Effector CD8-positive, alpha-beta T cell (primary cell): ENCODE measurements around the gene PTPRB.

Source experiments
- DNase-seq: peaks from one replicate; lab custom pipeline; 2025; lab: John Stamatoyannopoulos, UW

PTPRB gene

GRCh38 chr12:70643939-70644338, 6.7 kb upstream of the PTPRB start:
- DNase-seq, result no peak

- no peak for DNase-seq
Observed at GRCh38 chr12:70641691-70642090, 4.5 kb upstream of the PTPRB start.

GRCh38 chr12:70640901-70641300, 3.7 kb upstream of the PTPRB start:
- no peak for DNase-seq

GRCh38 chr12:70639535-70639934, 2.3 kb upstream of the PTPRB start:
- no peak for DNase-seq

- no peak for DNase-seq
Observed at GRCh38 chr12:70638639-70639360, 1.6 kb upstream of the PTPRB start.

GRCh38 chr12:70635755-70636154, 1.5 kb downstream of the PTPRB start:
- DNase-seq, result no peak

- no peak for DNase-seq
Observed at GRCh38 chr12:70628701-70629480, 8.3 kb downstream of the PTPRB start.

- no peak for DNase-seq
Observed at GRCh38 chr12:70627677-70628076, 9.6 kb downstream of the PTPRB start.

- DNase-seq, result no peak
Observed at GRCh38 chr12:70626180-70626579, 11.0 kb downstream of the PTPRB start.

- no peak for DNase-seq
Observed at GRCh38 chr12:70619471-70620152, 17.6 kb downstream of the PTPRB start.

- no peak for DNase-seq
Observed at GRCh38 chr12:70618371-70618770, 18.9 kb downstream of the PTPRB start.

GRCh38 chr12:70617450-70617849, 19.8 kb downstream of the PTPRB start:
- DNase-seq, result no peak

- no peak for DNase-seq
Observed at GRCh38 chr12:70615174-70615866, 21.9 kb downstream of the PTPRB start.

- no peak for DNase-seq
Observed at GRCh38 chr12:70609739-70610491, 27.3 kb downstream of the PTPRB start.

- no peak for DNase-seq
Observed at GRCh38 chr12:70609203-70609602, 28.0 kb downstream of the PTPRB start.

GRCh38 chr12:70608184-70608583, 29.0 kb downstream of the PTPRB start:
- no peak for DNase-seq

GRCh38 chr12:70607107-70607506, 30.1 kb downstream of the PTPRB start:
- DNase-seq, result no peak

- DNase-seq, result no peak
Observed at GRCh38 chr12:70605976-70606375, 31.3 kb downstream of the PTPRB start.

- DNase-seq, result no peak
Observed at GRCh38 chr12:70604662-70605061, 32.6 kb downstream of the PTPRB start.

- no peak for DNase-seq
Observed at GRCh38 chr12:70603044-70603443, 34.2 kb downstream of the PTPRB start.

GRCh38 chr12:70598467-70599193, 38.6 kb downstream of the PTPRB start:
- DNase-seq, result no peak
